OCI-LY1 (cell line): ENCODE data around the gene ZNF814.
"Not testable (repeated sequence)": the region's sequence is repeated elsewhere in the genome, so short reads cannot be mapped to it uniquely, and the experiment has no call there.

Experiments used
- H2AFZ ChIP-seq: fragments of 200-600 bp; sonication (generic), shearing (Covaris generic); 2 replicates; pipeline ENCODE4 v1.6.0; 2014; ENCODE audit warnings: antibody characterized with exemption, mild to moderate bottlenecking, low read length
- H3F3A ChIP-seq: fragments of 200-600 bp; sonication (generic), shearing (Covaris generic); 2 replicates; pipeline ENCODE4 v1.6.0; 2014; ENCODE audit warnings: mild to moderate bottlenecking, antibody characterized with exemption, low read length, moderate library complexity; ENCODE audit not compliant: insufficient read depth
- H3K27ac ChIP-seq: fragments of 200-600 bp; sonication (generic); 2 replicates; pipeline ENCODE4 v1.5.1; 2014; ENCODE audit warnings: low read length, mixed run types, mild to moderate bottlenecking, low read depth; ENCODE audit not compliant: poor library complexity, severe bottlenecking
- H3K27me3 ChIP-seq: fragments of 200-600 bp; sonication (generic); 2 replicates; pipeline ENCODE4 v1.6.0; 2014; ENCODE audit warnings: antibody characterized with exemption, mild to moderate bottlenecking, low read length, moderate library complexity; ENCODE audit not compliant: insufficient read depth
- H3K36me3 ChIP-seq: fragments of 200-600 bp; sonication (generic); 2 replicates; pipeline ENCODE4 v1.6.1; 2014; ENCODE audit warnings: mild to moderate bottlenecking, antibody characterized with exemption, low read length, moderate library complexity, mixed read lengths; ENCODE audit not compliant: insufficient read depth
- H3K4me1 ChIP-seq: fragments of 200-600 bp; sonication (generic); 2 replicates; pipeline ENCODE4 v1.5.1; 2014; ENCODE audit warnings: mild to moderate bottlenecking, low read length, moderate library complexity; ENCODE audit not compliant: insufficient read depth, severe bottlenecking
- H3K4me2 ChIP-seq: fragments of 200-600 bp; sonication (generic), shearing (Covaris generic); 2 replicates; pipeline ENCODE4 v1.6.1; 2014; ENCODE audit warnings: low read length
- H3K4me3 ChIP-seq: fragments of 200-600 bp; sonication (generic); 2 replicates; pipeline ENCODE4 v1.5.1; 2014; ENCODE audit warnings: low read length, low read depth, mild to moderate bottlenecking, mixed read lengths; ENCODE audit not compliant: poor library complexity, severe bottlenecking
- H3K79me2 ChIP-seq: fragments of 200-600 bp; shearing (Covaris generic); 2 replicates; pipeline ENCODE4 v1.6.1; 2016; ENCODE audit warnings: mixed run types, low read length, mixed read lengths; ENCODE audit not compliant: insufficient read depth
- H3K9ac ChIP-seq: fragments of 200-600 bp; sonication (generic), shearing (Covaris generic); 2 replicates; pipeline ENCODE4 v1.6.1; 2014; ENCODE audit warnings: mild to moderate bottlenecking, low read length, mixed read lengths
- H3K9me2 ChIP-seq: fragments of 200-600 bp; sonication (generic), shearing (Covaris generic); 2 replicates; pipeline ENCODE4 v1.6.1; 2014; ENCODE audit warnings: low read depth, mild to moderate bottlenecking, low read length, mixed read lengths
- H3K9me3 ChIP-seq: fragments of 200-600 bp; shearing (Covaris generic); 2 replicates; pipeline ENCODE4 v1.6.1; 2014; ENCODE audit warnings: low read length, mixed read lengths
- H4K20me1 ChIP-seq: fragments of 200-600 bp; sonication (generic), shearing (Covaris generic); 2 replicates; pipeline ENCODE4 v1.6.0; 2016; ENCODE audit warnings: mild to moderate bottlenecking, low read length; ENCODE audit not compliant: insufficient read depth
- EZH2 ChIP-seq: fragments of 200-600 bp; sonication (generic), shearing (Covaris generic); IDR thresholded peaks from 2 replicates; pipeline ENCODE4 v1.8.0; 2017; ENCODE audit warnings: borderline replicate concordance, mixed run types, mild to moderate bottlenecking, antibody characterized with exemption, low read length, moderate library complexity, mixed read lengths
- TF ChIP-seq, protein P1 (sequence below): fragments of 200-600 bp; sonication (generic), shearing (Covaris generic); IDR thresholded peaks from 2 replicates; pipeline ENCODE4 v1.5.1; 2017; ENCODE audit warnings: mild to moderate bottlenecking, antibody characterized with exemption, low read length, moderate library complexity, mixed read lengths

Gene ZNF814

DNA sequence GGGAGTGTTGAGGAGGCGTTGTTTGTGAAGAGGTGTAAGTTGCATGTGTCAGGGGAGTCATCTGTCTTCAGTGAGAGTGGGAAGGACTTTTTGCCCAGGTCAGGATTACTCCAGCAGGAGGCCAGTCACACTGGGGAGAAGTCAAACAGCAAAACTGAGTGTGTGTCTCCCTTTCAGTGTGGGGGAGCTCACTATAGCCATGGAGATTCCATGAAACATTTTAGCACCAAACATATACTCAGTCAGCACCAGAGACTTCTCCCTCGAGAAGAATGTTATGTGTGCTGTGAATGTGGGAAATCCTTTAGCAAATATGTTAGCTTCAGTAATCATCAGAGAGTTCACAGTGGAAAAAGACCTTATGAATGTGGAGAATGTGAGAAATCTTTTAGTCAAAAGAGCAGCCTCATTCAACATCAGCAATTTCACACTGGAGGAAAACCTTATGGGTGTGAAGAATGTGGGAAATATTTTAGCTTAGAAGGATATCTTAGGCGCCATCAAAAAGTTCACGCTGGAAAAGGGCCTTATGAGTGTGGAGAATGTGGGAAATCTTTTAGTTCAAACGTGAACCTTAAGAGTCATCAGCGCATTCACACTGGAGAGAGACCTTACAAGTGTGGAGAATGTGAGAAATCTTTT lies 47.6 kb downstream of the ZNF814 start:
- TF ChIP-seq, protein P1, sequence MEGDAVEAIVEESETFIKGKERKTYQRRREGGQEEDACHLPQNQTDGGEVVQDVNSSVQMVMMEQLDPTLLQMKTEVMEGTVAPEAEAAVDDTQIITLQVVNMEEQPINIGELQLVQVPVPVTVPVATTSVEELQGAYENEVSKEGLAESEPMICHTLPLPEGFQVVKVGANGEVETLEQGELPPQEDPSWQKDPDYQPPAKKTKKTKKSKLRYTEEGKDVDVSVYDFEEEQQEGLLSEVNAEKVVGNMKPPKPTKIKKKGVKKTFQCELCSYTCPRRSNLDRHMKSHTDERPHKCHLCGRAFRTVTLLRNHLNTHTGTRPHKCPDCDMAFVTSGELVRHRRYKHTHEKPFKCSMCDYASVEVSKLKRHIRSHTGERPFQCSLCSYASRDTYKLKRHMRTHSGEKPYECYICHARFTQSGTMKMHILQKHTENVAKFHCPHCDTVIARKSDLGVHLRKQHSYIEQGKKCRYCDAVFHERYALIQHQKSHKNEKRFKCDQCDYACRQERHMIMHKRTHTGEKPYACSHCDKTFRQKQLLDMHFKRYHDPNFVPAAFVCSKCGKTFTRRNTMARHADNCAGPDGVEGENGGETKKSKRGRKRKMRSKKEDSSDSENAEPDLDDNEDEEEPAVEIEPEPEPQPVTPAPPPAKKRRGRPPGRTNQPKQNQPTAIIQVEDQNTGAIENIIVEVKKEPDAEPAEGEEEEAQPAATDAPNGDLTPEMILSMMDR = no peak
- TF ChIP-seq EZH2 = no peak
- H3K36me3 ChIP-seq = peaks cover 76% of the 10 kb centered on the region
- H3K9ac ChIP-seq = no peak overlapping the region
- no peaks in the 10 kb centered on the region for H3K27me3 ChIP-seq
- no peaks in the 10 kb centered on the region for H4K20me1 ChIP-seq
- H3K4me2 ChIP-seq = no peak overlapping the region
- no peak overlapping the region for H2AFZ ChIP-seq
- no peaks in the 10 kb centered on the region for H3K9me2 ChIP-seq
- no peaks in the 10 kb centered on the region for H3F3A ChIP-seq
- no peak overlapping the region for H3K27ac ChIP-seq
- peaks cover 6% of the 10 kb centered on the region; the same call in 1 of the 2 replicates for H3K79me2 ChIP-seq
- H3K9me3 ChIP-seq = no peaks in the 10 kb centered on the region
- no peak overlapping the region for H3K4me3 ChIP-seq
- no peaks in the 10 kb centered on the region for H3K4me1 ChIP-seq

DNA sequence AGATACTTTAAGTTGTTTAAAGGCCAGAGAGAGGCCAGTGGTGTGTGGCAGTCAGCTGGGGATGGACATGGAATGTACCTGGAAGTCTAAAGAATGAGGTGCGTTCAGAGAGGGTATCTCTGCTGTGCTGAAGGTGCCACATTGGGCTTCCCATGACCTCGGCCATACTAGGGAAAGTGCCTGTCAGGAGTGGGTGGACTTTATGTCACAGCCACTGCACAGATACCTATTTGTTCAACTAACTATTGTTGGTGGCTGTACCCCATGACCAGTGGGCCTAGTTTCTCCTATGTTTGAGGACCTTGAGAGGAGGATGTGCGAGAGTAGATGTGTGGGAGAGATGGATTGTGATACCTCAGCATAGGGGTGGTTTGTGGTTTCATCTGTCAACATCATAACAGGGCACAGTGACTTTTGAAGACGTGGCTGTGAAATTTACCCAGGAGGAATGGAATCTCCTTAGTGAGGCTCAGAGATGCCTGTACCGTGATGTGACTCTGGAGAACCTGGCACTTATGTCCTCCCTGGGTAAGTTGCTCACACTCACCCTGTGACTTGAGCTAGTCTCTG lies 50.1 kb downstream of the ZNF814 start:
- not testable (repeated sequence) for H3K9me2 ChIP-seq, H3K27ac ChIP-seq, H3K9me3 ChIP-seq, H3K9ac ChIP-seq, H3K79me2 ChIP-seq, H3F3A ChIP-seq, H3K27me3 ChIP-seq, H3K4me3 ChIP-seq, H2AFZ ChIP-seq, H4K20me1 ChIP-seq, H3K4me1 ChIP-seq, H3K4me2 ChIP-seq
- peaks cover 54% of the 10 kb centered on the region for H3K36me3 ChIP-seq

DNA sequence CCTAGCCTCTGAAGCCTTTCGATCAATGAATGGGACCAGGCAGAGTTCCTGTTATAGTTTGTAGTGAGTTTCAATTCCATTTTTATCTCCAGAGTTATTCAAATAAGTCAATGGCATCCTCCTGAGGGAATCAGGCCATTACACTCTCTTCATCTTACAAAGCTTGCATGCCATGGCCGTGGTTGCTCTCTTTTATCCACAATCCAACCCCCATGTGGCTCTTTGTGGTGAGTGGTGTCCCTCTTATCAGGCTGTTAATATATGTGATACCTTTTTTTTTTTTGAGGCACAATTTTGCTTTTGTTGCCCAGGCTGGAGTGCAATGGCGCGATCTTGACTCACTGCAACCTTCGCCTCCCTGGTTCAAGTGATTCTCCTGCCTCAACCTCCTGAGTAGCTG lies 51.8 kb downstream of the ZNF814 start:
- not testable (repeated sequence) for H3K4me2 ChIP-seq, H3F3A ChIP-seq, H3K9me3 ChIP-seq, H4K20me1 ChIP-seq, H3K27me3 ChIP-seq, H3K4me1 ChIP-seq, H3K9ac ChIP-seq, H2AFZ ChIP-seq, H3K27ac ChIP-seq, H3K9me2 ChIP-seq, H3K4me3 ChIP-seq
- Histone ChIP-seq H3K79me2 (peaks cover 12% of the 10 kb centered on the region), H3K36me3 (peaks cover 40% of the 10 kb centered on the region)

DNA sequence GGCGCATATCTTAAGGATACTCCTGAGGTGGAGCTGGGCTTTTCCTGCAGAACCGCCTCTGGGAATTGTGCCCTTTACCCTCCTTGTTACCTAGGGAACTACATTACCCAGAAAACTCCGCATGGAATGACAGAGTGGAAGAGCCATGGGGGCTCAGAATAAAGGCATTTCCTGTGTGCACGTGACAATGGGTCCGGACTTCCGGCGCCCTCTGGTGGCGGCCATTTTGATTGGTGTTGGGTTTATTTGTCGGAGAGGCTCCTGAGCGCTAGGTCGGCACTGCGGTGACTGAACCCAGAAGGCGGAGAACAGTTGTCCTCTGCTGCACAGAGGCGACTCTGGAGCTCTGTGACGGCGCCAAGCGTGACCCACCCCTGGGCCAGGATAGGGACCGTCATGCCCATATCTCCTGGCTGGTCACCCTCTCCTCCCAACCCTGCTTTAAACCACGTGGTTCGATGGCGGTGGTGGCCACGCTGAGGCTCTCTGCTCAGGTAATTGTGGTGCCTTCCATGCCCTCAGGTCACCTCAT lies 58.7 kb downstream of the ZNF814 start, which contains the start of gene ZNF587B:
Gene ZNF587B, plus strand, starts transcription at position 229 of the 532 bp plus-strand sequence. Its CDS starts 230 bp downstream, at position 459.
- Histone ChIP-seq H3K4me2 (no peak within 1 kb of the TSS), H3K27ac (no peak within 1 kb of the TSS)

More for the DNA sequence above, 58.7 kb downstream of the ZNF814 start, which contains the start of gene ZNF587B:
- no peaks in the 10 kb centered on the region for H3F3A ChIP-seq
- peaks cover 46% of the 10 kb centered on the region for H3K36me3 ChIP-seq
- no peak within 1 kb of the TSS for H2AFZ ChIP-seq
- no peaks in the 10 kb centered on the region for H3K9me3 ChIP-seq
- TF ChIP-seq, protein P1 = peak; percentile 41; the same call in 1 of the 2 replicates
- no peak for TF ChIP-seq EZH2
- H3K9me2 ChIP-seq = no peaks in the 10 kb centered on the region
- H3K79me2 ChIP-seq = peaks cover 51% of the 10 kb centered on the region
- no peaks in the 10 kb centered on the region for H3K27me3 ChIP-seq
- H4K20me1 ChIP-seq = no peaks in the 10 kb centered on the region
- no peak within 1 kb of the TSS for H3K9ac ChIP-seq
- H3K4me1 ChIP-seq = no peaks in the 10 kb centered on the region
- no peak within 1 kb of the TSS for H3K4me3 ChIP-seq
